Keratinocyte (primary cell): ENCODE measurements around the gene LRIG2. TPM values are rescaled to one million over a fixed set of nuclear protein-coding genes. Genes with fewer than 3 reads are reported as not detected.

Experiments
- DNase-seq: peaks from one replicate; pipeline ENCODE4 v3.0.0-alpha.2; 2011; ENCODE audit warnings: low read depth, missing footprints, low spot score
- FAIRE-seq: peaks from 2 replicates; lab custom pipeline; 2011; peaks lifted over from hg19 to GRCh38; lab: Jason Lieb, UNC
- H2AFZ ChIP-seq: 2 replicates; pipeline ENCODE4 v1.6.0; 2012; ENCODE audit warnings: low read length, control low read depth, inconsistent platforms; ENCODE audit not compliant: control insufficient read depth
- H3K27ac ChIP-seq: 2 replicates; pipeline ENCODE4 v1.5.1; 2011; ENCODE audit warnings: low read length; ENCODE audit not compliant: control insufficient read depth, insufficient read depth
- H3K27me3 ChIP-seq: 3 replicates; pipeline ENCODE4 v1.6.0; 2011; ENCODE audit warnings: low read length; ENCODE audit not compliant: control insufficient read depth, insufficient read depth; ENCODE audit errors: extremely low read depth
- H3K36me3 ChIP-seq, 2 experiments: 2 replicates in 1 of 2; 3 replicates in 1 of 2; pipeline ENCODE4 v1.5.1; 2011; ENCODE audit warnings: low read length in 2 of 2, mild to moderate bottlenecking in 1 of 2; ENCODE audit not compliant: control insufficient read depth in 2 of 2, insufficient read depth in 2 of 2; ENCODE audit errors: extremely low read depth in 1 of 2
- H3K4me1 ChIP-seq: 3 replicates; pipeline ENCODE4 v1.5.1; 2011; ENCODE audit warnings: low read length; ENCODE audit not compliant: control insufficient read depth, insufficient read depth; ENCODE audit errors: extremely low read depth
- H3K4me2 ChIP-seq: 3 replicates; pipeline ENCODE4 v1.6.0; 2011; ENCODE audit warnings: low read depth, low read length; ENCODE audit not compliant: control insufficient read depth, insufficient read depth; ENCODE audit errors: extremely low read depth
- H3K4me3 ChIP-seq, 3 experiments: fragments of 200-600 bp in 1 of 3; sonication (generic) in 1 of 3; 2 replicates in 2 of 3; 3 replicates in 1 of 3; pipeline ENCODE4 v1.5.1; 2011 to 2016; ENCODE audit warnings: low read length in 3 of 3, mild to moderate bottlenecking in 3 of 3, control low read depth in 2 of 3, inconsistent platforms in 1 of 3, low read depth in 1 of 3, mixed read lengths in 1 of 3, mixed run types in 1 of 3, moderate library complexity in 1 of 3; ENCODE audit not compliant: control insufficient read depth in 2 of 3, insufficient read depth in 2 of 3; ENCODE audit errors: extremely low read depth in 1 of 3
- H3K79me2 ChIP-seq: 2 replicates; pipeline ENCODE4 v1.6.0; 2012; ENCODE audit warnings: low read length; ENCODE audit not compliant: control insufficient read depth, insufficient read depth
- H3K9ac ChIP-seq: 3 replicates; pipeline ENCODE4 v1.6.0; 2011; ENCODE audit warnings: low read length; ENCODE audit not compliant: control insufficient read depth, insufficient read depth; ENCODE audit errors: extremely low read depth
- H3K9me1 ChIP-seq: 3 replicates; pipeline ENCODE4 v1.6.0; 2011; ENCODE audit warnings: low read length; ENCODE audit not compliant: control insufficient read depth, insufficient read depth; ENCODE audit errors: extremely low read depth
- H3K9me3 ChIP-seq: 2 replicates; pipeline ENCODE4 v1.5.1; 2012; ENCODE audit warnings: low read depth, low read length; ENCODE audit not compliant: control insufficient read depth
- H4K20me1 ChIP-seq: 3 replicates; pipeline ENCODE4 v1.6.0; 2011; ENCODE audit warnings: low read length; ENCODE audit not compliant: control insufficient read depth, insufficient read depth; ENCODE audit errors: extremely low read depth
- CTCF ChIP-seq, 3 experiments: IDR thresholded peaks in 1 of 3; conservative IDR thresholded peaks in 1 of 3; optimal IDR thresholded peaks in 1 of 3; 2 replicates in 2 of 3; 3 replicates in 1 of 3; pipeline versions ENCODE3 to v1.5.1; 2011; ENCODE audit warnings: low read length in 3 of 3, mild to moderate bottlenecking in 3 of 3, moderate library complexity in 2 of 3, control low read depth in 1 of 3, inconsistent platforms in 1 of 3; ENCODE audit not compliant: insufficient read depth in 2 of 3; ENCODE audit errors: extremely low read depth in 1 of 3
- EZH2 ChIP-seq: IDR thresholded peaks from one replicate; pipeline ENCODE4 v1.6.1; 2012; ENCODE audit warnings: inconsistent platforms, mild to moderate bottlenecking, low read length, moderate library complexity
- dilution Hi-C: fragments of 300-500 bp; cut with MboI; formaldehyde crosslinking; loops from one replicate; pipeline ENCODE4 v1.7.0; 2020; ENCODE audit warnings: low sequenced_read_pairs; ENCODE audit not compliant: extremely low pct_ligation_motif_present
- polyA plus RNA-seq, 5 experiments: library from polyadenylated mRNA; depleted of rRNA in 3 of 5; stranded (reverse) in 3 of 5; stranded (forward) in 1 of 5; unstranded in 1 of 5; fragments of >200 nt; gene quantifications; 1 replicate in 1 of 5; 2 replicates in 3 of 5; 3 replicates in 1 of 5; pipeline versions ENCODE4 v1.2.1 to v1.2.3, GENCODE V29; 2011 to 2012; ENCODE audit warnings: missing spikeins in 2 of 5, low read depth in 1 of 5, low replicate concordance in 1 of 5

LRIG2 gene
- polyA plus RNA-seq, 1 donor (not counting 4 experiments of a cell fraction or from before 2014, with no cell fraction given) = 12.5 TPM

DNA sequence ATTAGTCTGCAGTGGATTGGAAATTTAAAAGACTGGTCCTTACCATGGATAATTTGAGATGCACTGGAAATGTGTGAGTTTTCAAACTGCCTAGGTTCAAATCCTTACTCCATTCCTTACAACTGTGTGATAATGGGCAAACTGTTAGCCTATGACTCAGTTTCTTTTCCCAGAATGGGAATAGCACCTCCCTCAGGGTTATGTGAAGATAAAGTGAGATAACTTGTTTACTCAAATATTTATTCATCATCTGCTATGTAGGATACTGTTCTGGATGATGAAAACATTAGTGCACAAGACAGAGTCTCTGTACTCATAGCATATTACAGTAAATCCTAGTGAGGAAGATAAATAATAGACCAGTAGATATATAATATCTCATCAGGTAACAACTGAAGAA lies 28.6 kb downstream of the LRIG2 start:
- no peak for TF ChIP-seq CTCF (optimal IDR thresholded peaks at IDR 0.05 in 1 of 3, IDR thresholded peaks at IDR 0.05 in 1 of 3, conservative IDR thresholded peaks at IDR 0.05 in 1 of 3; ENCODE audit: extremely low read depth in 1 of 3, insufficient read depth in 2 of 3, low read length in 3 of 3)
- TF ChIP-seq EZH2 = no peak
- FAIRE-seq (no peak), DNase-seq (no peak)

GRCh38 chr1:113103048-113103447 lies 30.1 kb downstream of the LRIG2 start:
- no peak for FAIRE-seq

More for the DNA sequence above, 28.6 kb downstream of the LRIG2 start:
- no peaks in the 10 kb centered on the region for H3K79me2 ChIP-seq
- no peaks in the 10 kb centered on the region for H3K27me3 ChIP-seq
- H3K9me1 ChIP-seq = no peaks in the 10 kb centered on the region
- no peak overlapping the region for H3K27ac ChIP-seq
- H4K20me1 ChIP-seq = no peaks in the 10 kb centered on the region
- H3K9ac ChIP-seq = no peak overlapping the region
- dilution Hi-C loops = no loop called here
- no peak overlapping the region for H3K4me3 ChIP-seq
- H3K9me3 ChIP-seq = no peaks in the 10 kb centered on the region
- H3K36me3 ChIP-seq = peaks cover 20 to 31% of the 10 kb centered on the region in 2 experiments
- peaks cover 3% of the 10 kb centered on the region for H3K4me1 ChIP-seq
- H2AFZ ChIP-seq = no peak overlapping the region
- no peak overlapping the region for H3K4me2 ChIP-seq

More at GRCh38 chr1:113103048-113103447, 30.1 kb downstream of the LRIG2 start:
- Histone ChIP-seq H3K79me2 (no peaks in the 10 kb centered on the region), H3K9me1 (no peaks in the 10 kb centered on the region), H3K4me2 (no peak overlapping the region), H3K27me3 (no peaks in the 10 kb centered on the region), H3K9ac (no peak overlapping the region), H3K9me3 (no peaks in the 10 kb centered on the region), H3K4me3 (no peak overlapping the region), H3K4me1 (peaks cover 3% of the 10 kb centered on the region), H4K20me1 (no peaks in the 10 kb centered on the region), H3K36me3 (peaks cover 17 to 29% of the 10 kb centered on the region in 2 experiments), H3K27ac (no peak overlapping the region), H2AFZ (no peak overlapping the region)
- dilution Hi-C loops = no loop called here
- TF ChIP-seq EZH2 = no peak
- no peak for TF ChIP-seq CTCF (optimal IDR thresholded peaks at IDR 0.05 in 1 of 3, IDR thresholded peaks at IDR 0.05 in 1 of 3, conservative IDR thresholded peaks at IDR 0.05 in 1 of 3; ENCODE audit: extremely low read depth in 1 of 3, insufficient read depth in 2 of 3, low read length in 3 of 3)
- DNase-seq = no peak
